PC-9 (cell line): ENCODE measurements around the gene LRRC47.

Experiments
- EZH2 ChIP-seq: fragments of 200-600 bp; sonication (generic); IDR thresholded peaks from 2 replicates; pipeline ENCODE4 v1.8.0; 2017; ENCODE audit warnings: antibody characterized with exemption, low read depth
- TF ChIP-seq, protein P1 (sequence below): fragments of 200-600 bp; sonication (generic); conservative IDR thresholded peaks from 2 replicates; pipeline ENCODE4 v1.6.1; 2017; ENCODE audit warnings: mixed run types, antibody characterized with exemption, mild to moderate bottlenecking, moderate library complexity

DNA sequence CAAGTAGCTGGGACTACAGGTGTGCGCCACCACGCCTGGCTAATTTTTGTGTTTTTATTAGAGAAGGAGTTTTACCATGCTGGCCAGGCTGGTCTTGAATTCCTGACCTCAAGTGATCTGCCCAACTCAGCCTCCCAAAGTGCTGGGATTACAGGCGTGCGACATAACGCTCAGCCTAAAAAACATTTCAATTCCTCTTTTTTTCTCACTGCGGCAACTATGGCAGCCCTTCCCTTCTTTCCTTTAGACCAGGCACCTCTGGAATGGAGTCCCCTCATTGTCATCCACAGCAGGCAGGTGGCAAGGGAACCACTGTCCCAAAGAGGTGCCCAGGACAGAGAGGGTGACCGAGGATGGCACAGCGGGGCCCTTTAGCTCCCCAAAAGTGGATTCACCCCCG lies 46.6 kb upstream of the LRRC47 start:
- TF ChIP-seq, protein P1, sequence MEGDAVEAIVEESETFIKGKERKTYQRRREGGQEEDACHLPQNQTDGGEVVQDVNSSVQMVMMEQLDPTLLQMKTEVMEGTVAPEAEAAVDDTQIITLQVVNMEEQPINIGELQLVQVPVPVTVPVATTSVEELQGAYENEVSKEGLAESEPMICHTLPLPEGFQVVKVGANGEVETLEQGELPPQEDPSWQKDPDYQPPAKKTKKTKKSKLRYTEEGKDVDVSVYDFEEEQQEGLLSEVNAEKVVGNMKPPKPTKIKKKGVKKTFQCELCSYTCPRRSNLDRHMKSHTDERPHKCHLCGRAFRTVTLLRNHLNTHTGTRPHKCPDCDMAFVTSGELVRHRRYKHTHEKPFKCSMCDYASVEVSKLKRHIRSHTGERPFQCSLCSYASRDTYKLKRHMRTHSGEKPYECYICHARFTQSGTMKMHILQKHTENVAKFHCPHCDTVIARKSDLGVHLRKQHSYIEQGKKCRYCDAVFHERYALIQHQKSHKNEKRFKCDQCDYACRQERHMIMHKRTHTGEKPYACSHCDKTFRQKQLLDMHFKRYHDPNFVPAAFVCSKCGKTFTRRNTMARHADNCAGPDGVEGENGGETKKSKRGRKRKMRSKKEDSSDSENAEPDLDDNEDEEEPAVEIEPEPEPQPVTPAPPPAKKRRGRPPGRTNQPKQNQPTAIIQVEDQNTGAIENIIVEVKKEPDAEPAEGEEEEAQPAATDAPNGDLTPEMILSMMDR, result no peak
- TF ChIP-seq EZH2, result no peak
